Peyer's patch (tissue), 4 donors: Measurements from ENCODE around the gene UTF1. TPM values are rescaled to one million over a fixed set of nuclear protein-coding genes. Genes with fewer than 3 reads are reported as not detected.

Source experiments
- DNase-seq, 3 donors: peaks; one replicate each; pipeline ENCODE4 v3.0.0-alpha.2; 2017 to 2019
- H3K27ac ChIP-seq, 4 donors: fragments of 200-600 bp; sonication (generic); one replicate each; pipeline ENCODE4 v1.5.1; 2016 to 2019
- H3K27me3 ChIP-seq, 2 donors: fragments of 200-600 bp; sonication (generic); one replicate each; pipeline ENCODE4 v1.5.1; 2019
- H3K36me3 ChIP-seq, 3 donors: fragments of 200-600 bp; sonication (generic); one replicate each; pipeline ENCODE4 v1.5.1; 2016 to 2019
- H3K4me1 ChIP-seq, 4 donors: fragments of 200-600 bp; sonication (generic); one replicate each; pipeline ENCODE4 v1.5.1; 2016 to 2019
- H3K4me3 ChIP-seq, 4 donors: fragments of 200-600 bp; sonication (generic); 1 replicate in 3 of 4; 2 replicates in 1 of 4; pipeline ENCODE4 v1.5.1; 2016 to 2019; ENCODE audit warnings: mild to moderate bottlenecking in 1 of 4
- H3K9me3 ChIP-seq, 4 donors: fragments of 200-600 bp; sonication (generic); one replicate each; pipeline ENCODE4 v1.5.1; 2016 to 2019; ENCODE audit warnings: mild to moderate bottlenecking in 1 of 4
- CTCF ChIP-seq, 6 experiments: fragments of 450-650 bp in 4 of 6; fragments of 200-600 bp in 2 of 6; sonication (generic) in 1 of 6; IDR thresholded peaks; one replicate each; pipeline ENCODE4 v1.5.1; 2017 to 2019; ENCODE audit warnings: antibody characterized with exemption in 6 of 6, mild to moderate bottlenecking in 3 of 6, moderate library complexity in 1 of 6
- POLR2A ChIP-seq, 2 donors: fragments of 450-650 bp; IDR thresholded peaks; one replicate each; pipeline ENCODE4 v1.5.1; 2017; ENCODE audit warnings: antibody characterized with exemption in 2 of 2, mild to moderate bottlenecking in 2 of 2, moderate library complexity in 2 of 2
- total RNA-seq, 4 donors: library from RNA; depleted of rRNA; stranded (reverse); fragments of >200 nt; gene quantifications; one replicate each; pipeline ENCODE4 v1.1.0, GENCODE V29; 2016

The UTF1 gene
- total RNA-seq, 4 donors from 2014 or later, result not detected

- Histone ChIP-seq H3K9me3 (no peaks in the 10 kb centered on the region), H3K4me3 (no peak overlapping the region), H3K27me3 (no peaks in the 10 kb centered on the region), H3K36me3 (no peaks in the 10 kb centered on the region), H3K4me1 (no peaks in the 10 kb centered on the region), H3K27ac (no peak overlapping the region)
- DNase-seq, result no peak
- TF ChIP-seq POLR2A (IDR thresholded peaks at IDR 0.05) (no peak), CTCF (IDR thresholded peaks at IDR 0.05) (no peak)
These were observed 34.9 kb upstream of the UTF1 start for GRCh38 chr10:133195096-133195495.

- Histone ChIP-seq H3K9me3 (no peaks in the 10 kb centered on the region), H3K4me3 (no peak overlapping the region), H3K27me3 (no peaks in the 10 kb centered on the region), H3K36me3 (no peaks in the 10 kb centered on the region), H3K27ac (no peak overlapping the region), H3K4me1 (no peaks in the 10 kb centered on the region)
- TF ChIP-seq POLR2A (IDR thresholded peaks at IDR 0.05) (no peak), CTCF (IDR thresholded peaks at IDR 0.05) (no peak)
- DNase-seq, result no peak
These were observed 34.4 kb upstream of the UTF1 start for GRCh38 chr10:133195611-133196010.

GRCh38 chr10:133196221-133196915 is 33.6 kb upstream of the UTF1 start:
- no peaks in the 10 kb centered on the region for H3K9me3 ChIP-seq
- no peaks in the 10 kb centered on the region for H3K4me1 ChIP-seq
- TF ChIP-seq CTCF (IDR thresholded peaks at IDR 0.05) (no peak), POLR2A (IDR thresholded peaks at IDR 0.05) (no peak)
- no peaks in the 10 kb centered on the region for H3K36me3 ChIP-seq
- no peak overlapping the region for H3K27ac ChIP-seq
- H3K4me3 ChIP-seq, result no peak overlapping the region
- no peaks in the 10 kb centered on the region for H3K27me3 ChIP-seq
- no peak for DNase-seq

- H3K9me3 ChIP-seq, result no peaks in the 10 kb centered on the region
- TF ChIP-seq POLR2A (IDR thresholded peaks at IDR 0.05), result no peak
- H3K4me1 ChIP-seq, result no peaks in the 10 kb centered on the region
- no peaks in the 10 kb centered on the region for H3K36me3 ChIP-seq
- no peaks in the 10 kb centered on the region for H3K27me3 ChIP-seq
- no peak for DNase-seq
- no peak overlapping the region for H3K4me3 ChIP-seq
- H3K27ac ChIP-seq, result no peak overlapping the region
These were observed 32.9 kb upstream of the UTF1 start for GRCh38 chr10:133196936-133197758.

GRCh38 chr10:133197786-133198185 is 32.2 kb upstream of the UTF1 start:
- DNase-seq, result no peak

More at GRCh38 chr10:133197786-133198185, 32.2 kb upstream of the UTF1 start:
- Histone ChIP-seq H3K9me3 (no peaks in the 10 kb centered on the region), H3K4me3 (no peak overlapping the region), H3K27ac (no peak overlapping the region), H3K36me3 (no peaks in the 10 kb centered on the region), H3K4me1 (no peaks in the 10 kb centered on the region), H3K27me3 (no peaks in the 10 kb centered on the region)
- TF ChIP-seq CTCF (IDR thresholded peaks at IDR 0.05) (no peak), POLR2A (IDR thresholded peaks at IDR 0.05) (no peak)
